HG02763 (cell line): ENCODE measurements around the gene OR2A2.
"Not testable (repeated sequence)": the region's sequence is repeated elsewhere in the genome, so short reads cannot be mapped to it uniquely, and the experiment has no call there.

Source experiments
- ATAC-seq: cut with Tn5 transposase; IDR thresholded peaks from one replicate; pipeline ENCODE4 v1.9.1; 2021; ENCODE audit warnings: mild to moderate bottlenecking, moderate library complexity; ENCODE audit not compliant: unreplicated experiment

OR2A2 gene

GRCh38 chr7:144109283-144109682, at the start of gene OR2A2:
Gene OR2A2 (plus strand): TSS chr7:144109583. CDS start chr7:144109583, 0 bp downstream.
- ATAC-seq, result no peak

GRCh38 chr7:144063710-144064109, 45.7 kb upstream of the OR2A2 start:
- ATAC-seq, result no peak

DNA sequence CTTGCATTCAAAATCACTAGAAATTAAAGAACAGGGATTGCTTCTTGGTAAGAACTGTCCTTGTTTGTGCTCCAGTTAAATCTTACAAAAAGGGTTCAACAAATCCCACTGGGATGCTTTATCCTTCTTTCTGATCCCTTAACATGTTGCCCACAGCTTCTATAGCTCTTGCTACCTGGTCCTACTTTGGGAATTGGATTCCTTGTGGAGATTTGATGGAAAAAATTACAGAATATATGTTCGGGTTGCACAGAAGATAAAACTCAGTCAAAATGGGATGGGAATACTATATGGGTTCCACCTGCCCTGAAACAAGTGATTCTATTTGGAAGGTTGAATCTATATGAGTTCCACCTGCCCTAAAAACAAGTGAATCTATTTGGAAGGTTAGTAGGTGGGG, 39.9 kb upstream of the OR2A2 start, which contains the start of gene OR2A25:
Gene OR2A25, plus strand, starts transcription at position 301 of the 400 bp plus-strand sequence. CDS start 4,409 bp downstream, outside the sequence.
- ATAC-seq, result no peak

DNA sequence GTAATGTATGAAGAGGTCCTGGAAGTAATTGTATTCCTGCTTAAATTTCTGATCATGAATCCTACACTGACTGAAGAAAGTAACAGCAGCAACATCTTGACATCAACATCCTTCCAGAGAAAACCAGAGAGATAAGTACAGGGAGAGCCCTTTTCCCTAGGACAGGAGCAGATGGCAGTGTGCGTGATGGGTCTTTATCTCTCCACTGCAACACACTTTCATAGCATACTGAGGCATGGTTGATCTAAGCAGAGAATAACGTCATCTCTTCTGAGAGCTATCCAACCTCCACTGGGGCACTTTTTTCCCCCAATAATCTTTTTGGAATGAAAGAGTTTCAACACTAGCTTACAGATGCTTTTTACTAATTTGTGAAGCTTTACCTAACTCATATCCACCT, 39.4 kb upstream of the OR2A2 start:
- ATAC-seq, result no peak

DNA sequence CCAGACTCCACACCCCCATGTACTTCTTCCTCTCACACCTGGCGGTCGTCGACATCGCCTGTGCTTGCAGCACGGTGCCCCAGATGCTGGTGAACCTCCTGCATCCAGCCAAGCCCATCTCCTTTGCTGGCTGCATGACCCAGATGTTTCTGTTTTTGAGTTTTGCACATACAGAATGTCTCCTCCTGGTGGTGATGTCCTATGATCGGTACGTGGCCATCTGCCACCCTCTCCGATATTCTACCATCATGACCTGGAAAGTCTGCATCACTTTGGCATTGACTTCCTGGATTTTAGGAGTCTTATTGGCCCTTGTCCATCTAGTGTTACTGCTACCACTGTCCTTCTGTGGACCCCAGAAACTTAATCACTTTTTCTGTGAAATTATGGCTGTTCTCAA, 35.0 kb upstream of the OR2A2 start:
- ATAC-seq, result no peak

GRCh38 chr7:144085978-144086377, 23.4 kb upstream of the OR2A2 start, which contains the start of gene OR2A12:
Gene OR2A12 (plus strand): TSS chr7:144086278. CDS start chr7:144095108, 8,830 bp downstream.
- no peak for ATAC-seq

DNA sequence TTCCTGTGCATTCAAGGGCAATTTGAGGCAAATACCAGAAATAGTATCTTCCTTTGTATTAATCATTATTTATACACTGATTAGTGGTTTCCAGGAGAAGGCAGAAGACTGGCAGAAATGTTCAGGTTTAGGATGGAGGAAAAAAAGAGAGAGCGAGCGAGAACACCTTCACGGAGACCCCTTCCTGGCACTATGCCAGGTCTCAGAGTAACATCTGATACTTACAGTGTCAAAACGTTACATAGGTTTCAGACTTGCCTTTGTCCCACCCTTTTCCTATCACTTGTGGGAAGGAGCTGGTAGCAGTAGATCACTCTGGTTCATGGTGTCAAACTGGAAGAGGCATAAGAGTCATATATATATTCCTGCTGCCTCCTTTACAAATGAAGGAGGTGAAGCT, 22.7 kb upstream of the OR2A2 start:
- no peak for ATAC-seq

DNA sequence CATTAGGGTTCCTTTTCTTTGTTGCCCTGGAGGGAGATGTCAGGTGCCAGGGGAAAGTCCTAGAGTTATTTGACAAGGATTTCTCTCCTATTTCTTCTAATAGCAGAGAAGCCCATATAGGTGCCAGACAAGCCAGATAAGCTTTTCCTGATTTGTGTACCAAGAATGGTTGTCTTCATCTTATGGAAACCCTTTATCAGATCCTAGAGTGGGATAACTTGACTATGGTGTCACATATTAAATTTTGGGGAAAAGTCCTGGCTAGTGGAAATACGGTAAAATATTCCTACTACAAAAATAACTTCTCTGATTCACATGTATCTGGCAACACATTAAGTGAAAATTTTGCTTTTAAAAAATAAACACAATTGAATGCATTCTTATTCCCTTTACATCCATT, 22.2 kb upstream of the OR2A2 start:
- no peak for ATAC-seq

- no peak for ATAC-seq
Observed at GRCh38 chr7:144090667-144091066, 18.7 kb upstream of the OR2A2 start.

DNA sequence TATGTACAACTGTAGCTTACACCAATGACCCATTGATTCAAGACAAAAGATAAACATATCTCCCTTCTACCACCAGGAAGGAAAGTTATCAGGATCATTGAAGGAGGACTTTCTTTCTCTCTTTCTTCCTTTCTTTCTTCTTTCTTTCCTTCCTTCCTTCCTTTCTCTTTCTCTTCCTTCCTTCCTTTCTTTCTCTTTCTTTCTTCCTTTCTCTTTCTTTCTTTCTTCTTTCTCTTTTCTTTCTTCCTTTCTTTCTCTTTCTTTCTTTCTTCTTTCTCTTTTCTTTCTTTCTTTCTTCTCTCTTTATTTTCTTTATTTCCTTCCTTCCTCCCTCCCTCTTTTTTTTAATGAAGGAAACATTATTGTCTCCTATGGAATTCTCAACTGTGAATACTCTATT, 10.6 kb upstream of the OR2A2 start:
- ATAC-seq, result no peak

DNA sequence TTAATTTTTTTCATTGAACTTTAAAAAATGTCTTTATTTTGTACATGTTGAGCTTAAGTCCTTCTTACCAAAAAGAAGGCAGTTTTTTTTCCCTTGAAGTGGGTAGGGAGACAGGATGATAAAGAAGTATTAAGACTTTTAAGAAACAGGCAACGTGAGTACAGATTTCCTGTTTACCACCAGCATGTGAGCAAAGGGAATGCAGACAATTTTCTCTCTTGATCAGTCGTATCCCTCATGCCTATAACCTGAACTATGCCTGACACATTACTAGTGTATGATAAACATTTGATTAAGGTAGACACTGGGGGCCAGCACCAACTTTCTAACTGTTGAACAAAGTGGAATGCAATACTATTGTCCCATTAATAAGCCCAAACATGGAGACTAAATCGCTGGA, 8.8 kb upstream of the OR2A2 start:
- no peak for ATAC-seq

DNA sequence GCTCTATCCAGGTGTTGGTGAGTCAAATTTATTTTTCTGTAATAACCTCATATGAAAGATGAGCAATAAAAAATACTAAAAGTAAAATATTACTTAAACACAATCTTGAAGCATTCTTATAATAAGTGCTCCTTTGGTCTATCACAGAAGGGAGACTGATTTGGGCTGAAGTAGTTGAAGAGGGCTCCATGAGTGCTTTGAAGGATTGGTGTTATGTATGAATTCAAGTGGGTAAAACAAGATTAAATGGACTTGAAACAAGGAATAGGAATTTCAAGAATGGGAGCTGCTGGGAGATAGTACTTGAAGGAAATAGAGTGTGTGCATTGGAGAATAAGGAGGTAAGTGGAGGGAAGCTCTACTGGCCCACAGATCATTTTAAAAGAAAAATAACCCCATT, 7.3 kb upstream of the OR2A2 start:
- no peak for ATAC-seq

DNA sequence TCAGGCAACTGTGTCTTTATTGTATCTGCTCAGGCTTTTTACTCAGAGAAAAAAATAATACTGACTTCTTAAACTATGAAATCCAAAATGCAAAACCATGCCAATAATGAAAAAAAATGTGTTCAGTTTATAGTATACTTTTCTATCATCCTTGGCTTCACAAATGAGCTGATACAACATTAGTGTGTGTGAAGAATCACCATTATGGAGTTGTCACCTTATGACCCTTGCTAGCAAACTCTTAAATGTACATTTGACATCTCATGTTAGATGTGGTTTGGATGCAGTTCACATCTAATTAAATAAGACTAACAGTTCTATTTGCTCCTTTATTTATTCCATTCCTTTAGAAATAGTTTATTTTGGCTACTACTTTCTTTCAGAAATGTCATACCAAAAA, 4.2 kb upstream of the OR2A2 start:
- no peak for ATAC-seq

DNA sequence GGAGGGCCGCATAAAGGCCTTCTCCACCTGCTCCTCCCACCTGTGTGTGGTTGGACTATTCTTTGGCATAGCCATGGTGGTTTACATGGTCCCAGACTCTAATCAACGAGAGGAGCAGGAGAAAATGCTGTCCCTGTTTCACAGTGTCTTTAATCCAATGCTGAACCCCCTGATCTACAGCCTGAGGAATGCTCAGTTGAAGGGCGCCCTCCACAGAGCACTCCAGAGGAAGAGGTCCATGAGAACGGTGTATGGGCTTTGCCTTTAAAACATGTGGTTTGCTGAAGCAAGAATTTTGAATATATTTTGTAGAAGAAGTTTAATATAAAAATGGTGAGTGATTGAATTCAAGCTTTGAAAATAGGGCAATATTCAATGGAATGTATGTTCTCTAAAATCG, 889 bp downstream of the OR2A2 start:
- ATAC-seq, result no peak

GRCh38 chr7:144113651-144114050, 4.3 kb downstream of the OR2A2 start:
- ATAC-seq, result no peak

GRCh38 chr7:144118341-144118740, 9.0 kb downstream of the OR2A2 start:
- no peak for ATAC-seq

- ATAC-seq, result no peak
Observed at GRCh38 chr7:144122876-144123275, 13.5 kb downstream of the OR2A2 start, which contains the start of gene OR2A14. Gene OR2A14 (plus strand): TSS chr7:144123176. CDS start chr7:144129113, 5,937 bp downstream.

GRCh38 chr7:144127714-144128334, 18.4 kb downstream of the OR2A2 start:
- peak; percentile 99 for ATAC-seq

- ATAC-seq, result not testable (repeated sequence)
Observed at GRCh38 chr7:144129601-144130000, 20.2 kb downstream of the OR2A2 start.

- no peak for ATAC-seq
Observed at GRCh38 chr7:144130730-144131129, 21.3 kb downstream of the OR2A2 start.

- ATAC-seq, result no peak
Observed at GRCh38 chr7:144132262-144132661, 22.9 kb downstream of the OR2A2 start.

DNA sequence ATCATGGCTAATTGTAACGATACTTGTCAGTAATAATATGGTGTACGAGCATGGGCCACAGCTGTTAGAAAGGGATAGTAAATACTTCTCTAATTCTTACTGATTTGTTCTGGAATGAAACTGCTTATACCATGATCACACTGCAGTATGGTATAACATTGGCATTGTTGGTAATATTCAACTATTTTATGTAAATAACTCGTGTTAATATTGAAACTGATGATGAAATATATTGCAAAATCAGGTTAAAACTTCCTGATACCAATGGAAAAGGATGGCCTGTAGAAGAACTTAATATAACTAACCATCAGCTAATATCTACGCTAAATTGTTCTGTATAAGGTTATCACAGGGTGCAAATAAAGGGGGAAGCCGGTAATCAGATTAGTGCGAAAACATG, 23.9 kb downstream of the OR2A2 start:
- ATAC-seq, result no peak

DNA sequence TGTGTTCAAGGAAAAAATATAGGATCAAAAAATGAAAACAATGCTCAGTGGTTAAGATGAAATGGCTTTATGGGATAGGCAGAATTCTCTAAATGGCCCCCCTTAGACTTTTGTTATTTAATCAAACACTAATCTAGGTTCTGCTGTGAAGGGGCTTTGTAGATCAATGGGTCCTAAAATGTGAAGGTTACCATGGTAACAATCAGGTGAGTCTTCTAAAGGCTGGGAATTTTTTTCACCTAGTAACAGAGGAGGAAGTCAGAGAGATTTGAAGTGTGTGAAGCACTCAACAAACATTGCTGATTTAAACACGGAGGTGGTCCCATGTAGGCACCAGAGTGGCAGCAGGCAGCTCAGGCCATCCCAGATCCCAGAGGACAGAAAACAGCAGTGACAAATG, 24.7 kb downstream of the OR2A2 start:
- no peak for ATAC-seq
